Thyroid gland (tissue), 4 donors: ENCODE measurements around the gene ASIC5.

Source experiments
- POLR2A ChIP-seq, 2 donors: fragments of 450-650 bp; IDR thresholded peaks; one replicate each; pipeline ENCODE4 v1.6.1; 2017; ENCODE audit warnings: antibody characterized with exemption in 2 of 2, mild to moderate bottlenecking in 2 of 2, moderate library complexity in 1 of 2
- TF ChIP-seq, protein P1 (sequence below), 6 experiments: fragments of 200-600 bp in 3 of 6; fragments of 450-650 bp in 3 of 6; sonication (generic) in 3 of 6; IDR thresholded peaks; one replicate each; pipeline ENCODE4 v1.5.1; 2016 to 2019; ENCODE audit warnings: antibody characterized with exemption in 6 of 6, mild to moderate bottlenecking in 2 of 6, inconsistent platforms in 1 of 6, moderate library complexity in 1 of 6

DNA sequence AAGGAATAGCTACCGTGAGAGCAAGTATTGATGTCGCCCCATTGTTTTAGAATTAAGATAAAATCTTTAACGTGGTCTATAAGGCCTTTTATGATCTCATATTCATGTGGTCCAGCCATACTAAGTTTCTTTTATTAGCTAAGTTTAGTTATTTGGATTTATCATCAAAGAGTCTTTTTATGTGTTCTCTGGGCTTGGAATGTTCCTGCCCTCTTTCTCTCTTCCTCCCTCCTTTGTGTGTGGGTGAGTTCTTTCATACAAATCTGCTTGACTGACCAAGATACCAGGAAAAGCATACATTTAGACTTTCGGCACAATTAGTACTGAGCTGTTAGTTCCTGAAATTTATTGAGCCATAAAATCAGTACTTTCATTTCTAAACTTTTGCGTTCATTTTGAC, 48.7 kb upstream of the ASIC5 start:
- TF ChIP-seq, protein P1, sequence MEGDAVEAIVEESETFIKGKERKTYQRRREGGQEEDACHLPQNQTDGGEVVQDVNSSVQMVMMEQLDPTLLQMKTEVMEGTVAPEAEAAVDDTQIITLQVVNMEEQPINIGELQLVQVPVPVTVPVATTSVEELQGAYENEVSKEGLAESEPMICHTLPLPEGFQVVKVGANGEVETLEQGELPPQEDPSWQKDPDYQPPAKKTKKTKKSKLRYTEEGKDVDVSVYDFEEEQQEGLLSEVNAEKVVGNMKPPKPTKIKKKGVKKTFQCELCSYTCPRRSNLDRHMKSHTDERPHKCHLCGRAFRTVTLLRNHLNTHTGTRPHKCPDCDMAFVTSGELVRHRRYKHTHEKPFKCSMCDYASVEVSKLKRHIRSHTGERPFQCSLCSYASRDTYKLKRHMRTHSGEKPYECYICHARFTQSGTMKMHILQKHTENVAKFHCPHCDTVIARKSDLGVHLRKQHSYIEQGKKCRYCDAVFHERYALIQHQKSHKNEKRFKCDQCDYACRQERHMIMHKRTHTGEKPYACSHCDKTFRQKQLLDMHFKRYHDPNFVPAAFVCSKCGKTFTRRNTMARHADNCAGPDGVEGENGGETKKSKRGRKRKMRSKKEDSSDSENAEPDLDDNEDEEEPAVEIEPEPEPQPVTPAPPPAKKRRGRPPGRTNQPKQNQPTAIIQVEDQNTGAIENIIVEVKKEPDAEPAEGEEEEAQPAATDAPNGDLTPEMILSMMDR (IDR thresholded peaks at IDR 0.05) = no peak
- TF ChIP-seq POLR2A (IDR thresholded peaks at IDR 0.05) = no peak
